DMS153 (cell line): ENCODE data around the gene CD247.

Experiments used
- DNase-seq: peaks from one replicate; lab custom pipeline; 2025; lab: John Stamatoyannopoulos, UW

CD247 gene

DNA sequence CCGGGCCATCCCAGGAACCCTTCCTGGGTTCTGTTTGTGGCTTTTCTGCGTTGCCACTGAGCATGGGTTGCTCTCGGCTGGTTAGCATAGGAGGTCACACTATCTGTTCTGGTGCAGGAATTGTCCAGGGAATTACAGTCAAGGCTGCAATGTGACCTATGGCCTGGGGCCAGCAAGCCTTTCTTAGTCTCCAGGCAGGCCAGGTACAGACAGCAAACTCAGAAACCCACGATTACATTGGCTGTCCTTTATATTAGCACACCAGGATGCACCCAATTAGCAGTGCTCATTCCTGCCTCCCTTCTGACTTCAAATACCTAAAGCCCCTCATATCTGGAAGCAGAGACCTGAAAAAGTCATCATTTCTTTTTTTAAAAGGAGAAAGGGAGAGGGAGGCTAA, 55.2 kb downstream of the CD247 start:
- no peak for DNase-seq

DNA sequence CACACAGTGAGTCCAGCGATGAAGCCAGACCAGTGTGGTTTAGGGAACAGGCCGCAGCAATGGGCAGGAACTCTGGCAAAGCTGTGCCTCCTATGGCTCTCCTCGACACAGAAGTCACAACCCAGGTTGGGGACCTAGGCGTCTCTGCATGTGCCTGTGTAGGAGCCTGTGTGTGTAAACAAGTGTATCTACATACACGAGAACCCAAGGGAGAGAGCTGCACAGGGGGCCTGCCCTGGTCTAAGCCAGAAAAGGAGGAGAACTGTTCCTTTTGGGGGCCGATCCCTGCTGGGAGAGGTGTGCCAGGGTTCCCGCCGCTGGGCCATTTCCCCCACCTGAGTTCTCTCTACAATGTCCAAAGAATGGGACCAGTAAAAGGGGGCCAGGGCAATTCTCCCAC, 56.0 kb downstream of the CD247 start:
- DNase-seq: no peak

DNA sequence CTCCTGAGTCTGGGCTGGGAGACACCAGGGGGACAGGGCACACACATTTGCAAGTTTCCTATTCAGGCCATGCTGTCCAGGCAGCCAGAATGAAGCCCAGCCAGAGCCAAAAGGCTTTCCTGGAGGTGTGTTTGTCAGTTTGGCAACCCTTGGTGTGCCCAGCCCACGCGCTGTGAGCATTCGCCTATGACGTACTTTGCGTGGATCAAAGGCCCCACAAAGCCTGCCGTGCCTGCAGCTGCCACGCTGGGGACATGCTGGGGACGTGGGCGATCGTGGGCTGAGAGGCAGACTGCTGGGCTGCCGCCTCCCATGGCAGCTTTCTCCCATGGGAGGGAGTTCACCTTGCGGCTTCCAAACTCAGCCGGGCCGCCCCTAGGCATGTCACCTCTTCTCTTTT, 57.5 kb downstream of the CD247 start:
- DNase-seq: no peak

DNA sequence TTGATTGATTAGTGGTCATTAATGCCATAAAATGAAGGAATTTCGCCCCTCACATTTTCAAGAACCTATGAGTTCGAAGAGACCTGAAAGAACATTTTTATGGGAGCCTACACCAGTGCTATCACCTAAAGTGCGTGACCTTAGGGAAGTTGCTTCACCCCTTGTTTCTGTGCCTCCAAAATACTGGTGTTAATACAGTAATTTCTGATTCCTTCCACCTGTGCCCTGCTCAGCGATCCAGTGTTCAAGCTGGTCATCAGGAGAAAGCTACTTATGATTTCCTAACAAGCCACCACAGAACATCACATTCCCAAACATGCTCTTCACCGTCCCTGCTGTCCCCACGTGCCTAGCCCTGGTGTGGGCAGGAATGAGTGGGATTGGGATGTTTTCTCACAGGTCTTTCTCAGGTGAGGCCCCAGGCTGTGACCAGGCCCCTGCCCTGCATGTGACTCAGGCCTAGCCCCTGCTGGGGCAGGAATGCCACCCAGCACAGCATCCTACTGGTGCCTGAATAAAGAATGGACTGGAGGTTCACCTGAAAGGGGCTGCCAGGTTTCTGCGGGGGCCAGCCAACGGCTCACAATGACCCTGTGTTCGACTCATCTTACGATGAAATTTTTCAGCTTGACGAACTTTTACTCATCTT, 60.3 kb downstream of the CD247 start:
- DNase-seq: no peak

DNA sequence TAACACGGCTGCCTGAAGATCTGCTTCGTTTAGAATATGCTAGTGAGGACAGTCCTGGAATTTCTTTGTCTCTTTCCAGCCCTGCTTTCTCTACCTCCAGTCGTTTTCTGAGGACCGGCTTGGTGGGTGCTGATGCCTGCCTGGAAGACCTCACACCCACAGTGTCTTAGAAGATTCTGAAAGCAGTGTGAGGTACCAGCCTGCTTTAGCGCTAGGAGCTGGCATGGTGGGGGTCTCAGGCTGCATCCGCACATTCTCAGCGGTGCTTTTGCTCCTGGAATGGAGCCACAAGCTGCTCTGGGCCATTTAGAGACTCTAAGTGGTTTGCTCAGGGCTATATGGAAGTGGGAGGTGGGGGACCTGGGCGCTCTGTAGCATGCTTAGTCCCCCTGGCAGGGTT, 61.4 kb downstream of the CD247 start:
- no peak for DNase-seq

DNA sequence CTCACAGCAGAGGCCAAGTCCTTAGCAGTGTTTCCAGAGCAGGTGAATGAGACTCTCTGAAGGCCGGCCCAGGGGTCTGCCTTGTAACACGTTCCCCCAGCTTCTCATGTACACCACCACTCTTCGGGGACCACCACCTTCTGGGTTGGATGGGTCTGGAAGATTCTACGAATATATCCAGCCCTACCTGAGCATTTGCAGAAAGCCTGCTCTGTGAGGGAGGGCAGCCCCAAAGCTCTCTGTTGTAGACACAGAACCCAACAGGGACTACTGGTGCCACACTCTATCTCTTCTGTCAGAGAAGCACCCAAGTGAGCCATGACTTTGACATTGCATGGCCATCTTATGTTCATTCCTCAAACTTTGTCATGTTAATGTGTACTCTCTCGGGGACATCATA, 61.8 kb downstream of the CD247 start:
- DNase-seq: no peak

DNA sequence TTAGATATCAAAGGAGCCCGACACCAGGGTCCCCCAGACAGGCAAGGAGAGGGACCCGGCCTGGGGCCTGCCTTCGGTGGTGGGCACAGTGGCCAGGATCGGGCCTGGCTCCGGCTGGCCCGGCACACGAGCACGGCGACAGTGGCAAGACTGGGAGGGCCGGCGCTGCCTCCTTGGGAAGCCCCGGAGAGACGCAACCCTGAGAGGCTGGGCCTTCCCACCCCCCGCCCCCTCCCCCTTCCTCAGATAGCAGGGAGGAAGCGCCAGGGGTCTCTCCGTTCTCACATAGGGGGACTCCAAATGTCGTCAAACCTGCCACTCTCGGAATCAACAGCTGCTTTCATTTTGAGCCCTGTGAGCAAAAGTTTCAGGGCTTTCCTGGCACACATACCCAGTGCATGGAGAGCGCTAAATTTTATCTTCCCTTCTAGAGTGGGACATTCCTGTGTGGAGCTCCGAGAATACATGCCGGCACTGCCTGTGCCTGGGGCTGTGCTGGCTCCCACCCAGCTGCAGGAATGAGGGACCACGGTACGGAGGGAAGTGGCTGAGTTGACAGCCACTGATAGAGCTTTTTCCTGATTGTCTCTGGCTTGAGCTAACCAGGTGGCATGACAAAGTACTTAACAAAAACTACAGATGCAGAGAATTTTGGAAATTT, 62.4 kb downstream of the CD247 start:
- DNase-seq: no peak

DNA sequence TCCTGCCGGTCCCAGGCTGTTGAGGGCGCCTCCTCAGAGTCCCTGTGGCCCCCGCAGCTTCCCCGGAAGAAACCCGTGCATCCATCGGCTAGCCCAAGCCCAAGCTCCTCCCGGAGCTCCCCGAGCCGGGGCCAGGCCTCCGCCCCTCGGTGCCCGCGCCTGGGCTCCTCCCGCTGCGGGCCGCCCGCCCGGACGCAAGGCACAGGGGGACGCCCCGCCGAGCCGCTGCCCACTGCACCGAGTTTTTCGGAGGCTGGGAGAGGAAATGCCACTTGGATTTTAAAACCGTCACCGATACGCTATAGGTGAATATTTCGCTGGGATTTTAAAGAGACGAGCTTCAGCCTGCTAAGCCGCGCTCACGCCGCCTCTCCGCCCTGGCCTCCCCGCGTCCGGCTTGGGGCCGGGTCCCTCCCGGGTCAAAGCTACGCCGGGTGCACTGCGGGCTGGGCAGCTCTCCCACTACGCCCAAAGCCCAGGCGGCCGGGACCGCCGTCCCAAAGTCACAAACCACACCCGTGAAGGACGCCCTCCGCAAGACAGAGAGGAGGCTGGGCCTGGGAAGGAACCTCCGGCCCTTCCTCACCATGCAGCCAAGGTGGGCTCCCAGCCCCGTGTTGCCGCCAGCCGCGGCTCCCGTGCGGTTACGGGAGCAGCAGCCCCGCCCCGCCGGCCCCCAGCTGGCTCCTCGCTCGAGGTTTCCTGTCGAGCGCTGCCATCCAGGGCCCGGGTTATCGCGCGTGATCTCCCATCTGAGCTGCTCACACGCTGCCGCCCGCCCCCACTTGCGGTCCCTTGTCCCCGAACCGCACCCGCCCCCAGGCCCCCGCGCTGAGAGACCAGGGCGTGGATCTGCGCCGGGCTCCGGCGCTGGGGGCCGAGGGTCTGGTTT, 63.2 kb downstream of the CD247 start:
- peak; percentile 22 for DNase-seq

DNA sequence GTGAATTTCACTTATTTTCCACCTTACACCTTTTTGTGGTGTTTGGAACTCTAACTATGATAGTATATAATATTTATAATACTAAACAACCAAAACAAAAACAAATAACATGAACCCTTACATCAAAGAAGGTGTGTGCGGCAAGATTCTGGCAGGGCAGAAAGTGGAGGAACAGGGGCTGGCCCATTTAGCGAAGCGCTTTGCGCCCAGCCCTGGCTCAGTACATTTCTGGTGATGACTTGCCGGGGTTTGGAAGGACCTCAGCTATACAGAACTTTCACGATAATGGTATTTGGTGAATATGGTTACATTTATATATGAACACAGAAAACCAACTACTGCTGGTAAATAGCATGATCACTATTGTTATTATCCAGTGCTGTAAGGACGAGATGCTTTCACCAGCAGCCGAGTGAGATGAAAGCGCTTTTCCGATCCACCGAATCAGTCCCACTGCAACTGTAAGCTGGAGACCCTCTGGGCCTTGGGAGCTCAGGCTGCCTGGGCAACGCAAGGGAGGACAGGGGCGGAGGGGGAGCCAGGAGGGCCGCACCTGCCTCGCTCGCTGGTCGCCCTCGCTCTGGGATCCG, 63.9 kb downstream of the CD247 start:
- no peak for DNase-seq

DNA sequence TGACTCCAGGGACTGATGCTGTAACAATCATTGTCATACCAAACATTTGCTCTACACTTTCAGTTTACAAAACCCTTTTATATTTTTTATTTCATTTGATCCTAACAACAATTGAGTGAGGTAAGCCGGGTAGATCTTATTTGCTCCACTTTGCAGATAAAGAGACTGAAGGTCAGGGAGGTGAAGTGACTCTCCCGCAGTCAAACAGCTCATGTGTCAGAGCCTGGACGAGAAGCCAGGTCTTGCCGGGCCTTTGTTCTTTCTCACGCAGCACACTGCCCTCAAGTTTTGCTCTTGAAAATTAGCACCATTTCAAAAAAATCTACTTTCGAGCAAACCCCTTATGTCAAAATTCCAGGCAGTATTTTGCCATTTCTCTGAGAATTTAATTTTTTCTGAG, 65.2 kb downstream of the CD247 start:
- DNase-seq: no peak

DNA sequence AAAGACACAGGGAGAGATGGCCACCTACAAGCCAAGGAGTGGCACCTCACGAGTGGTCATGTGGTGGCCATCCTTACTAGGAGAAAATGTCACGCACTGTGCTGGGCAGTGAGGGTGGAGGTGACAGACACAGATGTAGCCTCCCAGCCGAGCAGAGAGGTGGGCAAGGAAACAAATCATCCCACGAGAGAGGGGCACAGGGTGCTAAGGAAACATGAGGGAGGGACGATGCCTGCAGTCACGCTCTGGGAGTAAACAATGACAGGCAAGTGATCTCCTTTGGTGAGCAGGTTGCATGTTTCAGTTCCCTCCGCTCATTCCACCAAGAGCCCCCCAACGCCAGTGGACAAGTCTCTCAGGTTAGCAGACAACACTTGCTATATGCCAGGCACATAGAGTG, 65.8 kb downstream of the CD247 start:
- no peak for DNase-seq

DNA sequence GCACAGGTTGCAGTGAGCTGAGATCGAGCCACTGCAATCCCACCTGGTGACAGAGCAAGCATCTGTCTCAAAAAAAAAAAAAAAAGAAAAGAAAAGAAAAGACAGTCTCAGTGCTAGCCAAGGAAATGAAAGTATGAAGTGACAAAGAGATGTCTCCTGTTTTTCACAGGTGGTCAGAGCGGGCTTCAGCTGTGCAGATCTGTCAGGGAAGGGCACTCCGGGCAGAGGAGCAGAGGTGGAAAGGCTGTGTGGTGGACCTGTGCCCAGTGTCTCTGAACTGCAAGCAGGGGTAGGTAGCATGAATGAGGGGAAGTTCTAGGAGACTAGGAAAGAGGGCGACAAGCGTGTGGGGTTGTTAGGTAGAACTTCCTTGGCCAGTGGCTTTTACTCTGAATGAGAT, 67.5 kb downstream of the CD247 start:
- DNase-seq: no peak

DNA sequence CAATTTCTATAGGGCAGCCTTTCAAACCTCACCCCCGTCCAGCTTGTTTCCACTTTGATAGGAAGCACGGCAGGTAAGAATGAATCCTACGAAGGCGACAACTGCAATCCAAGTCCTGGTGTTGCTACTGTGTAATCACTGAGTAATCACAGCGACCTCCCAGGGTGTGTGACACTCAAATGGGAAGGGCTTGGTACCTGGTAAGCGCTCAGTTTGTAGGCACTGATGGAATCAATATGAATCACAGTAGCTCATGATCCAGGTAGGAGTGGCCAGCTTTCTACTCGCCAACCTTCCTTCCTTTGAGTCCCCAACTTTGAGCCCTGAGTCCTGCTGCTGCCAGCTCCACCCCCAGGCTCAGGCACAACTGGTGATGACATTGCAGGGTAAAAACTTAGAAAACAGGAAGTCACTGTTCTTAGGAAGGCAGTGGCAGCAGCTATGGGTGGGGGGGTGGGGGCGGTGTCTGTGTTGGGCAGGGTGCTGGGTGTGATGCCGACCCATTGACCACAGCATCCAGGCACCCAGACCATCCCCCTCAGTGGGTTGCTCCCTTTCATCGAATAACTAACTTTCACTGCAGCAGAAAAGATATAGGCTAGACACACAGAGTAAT, 70.7 kb downstream of the CD247 start:
- no peak for DNase-seq

DNA sequence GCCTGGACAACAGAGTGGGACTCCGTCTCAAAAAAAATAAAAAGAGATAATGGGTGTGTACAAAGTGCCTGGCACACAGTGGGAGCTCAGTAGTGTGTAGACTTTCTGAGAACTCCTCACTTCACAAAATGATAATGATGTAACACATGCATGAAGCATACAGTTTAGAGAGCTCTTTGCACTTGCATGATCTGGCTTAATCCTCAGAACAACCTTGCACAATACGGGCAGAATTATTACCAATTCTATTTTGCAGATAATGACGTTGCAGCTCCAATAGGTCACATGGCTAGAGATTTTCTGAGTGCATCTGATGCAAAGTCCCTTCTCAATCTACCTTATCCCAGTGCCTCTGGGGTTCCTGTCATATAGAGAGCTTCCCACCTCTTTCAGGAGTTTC, 71.4 kb downstream of the CD247 start:
- no peak for DNase-seq

DNA sequence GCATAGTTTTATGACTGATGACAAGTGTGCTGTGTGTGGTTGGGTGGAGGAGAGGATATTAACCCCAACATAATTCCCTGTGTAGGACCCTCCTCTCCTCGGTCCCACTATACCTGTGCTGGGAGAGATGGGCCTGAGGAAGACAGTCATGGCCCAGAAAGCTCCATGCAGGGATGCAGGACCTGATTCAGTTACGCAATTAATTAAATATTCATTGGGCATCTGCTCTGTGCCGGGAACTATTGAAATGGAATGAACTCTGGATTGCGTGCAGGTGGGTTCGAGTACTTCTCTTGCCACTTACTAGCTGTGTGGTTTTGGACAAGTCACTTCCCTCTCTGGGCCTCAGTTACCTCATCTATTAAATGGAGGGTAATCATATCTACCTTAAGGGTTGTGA, 74.6 kb downstream of the CD247 start:
- DNase-seq: no peak

DNA sequence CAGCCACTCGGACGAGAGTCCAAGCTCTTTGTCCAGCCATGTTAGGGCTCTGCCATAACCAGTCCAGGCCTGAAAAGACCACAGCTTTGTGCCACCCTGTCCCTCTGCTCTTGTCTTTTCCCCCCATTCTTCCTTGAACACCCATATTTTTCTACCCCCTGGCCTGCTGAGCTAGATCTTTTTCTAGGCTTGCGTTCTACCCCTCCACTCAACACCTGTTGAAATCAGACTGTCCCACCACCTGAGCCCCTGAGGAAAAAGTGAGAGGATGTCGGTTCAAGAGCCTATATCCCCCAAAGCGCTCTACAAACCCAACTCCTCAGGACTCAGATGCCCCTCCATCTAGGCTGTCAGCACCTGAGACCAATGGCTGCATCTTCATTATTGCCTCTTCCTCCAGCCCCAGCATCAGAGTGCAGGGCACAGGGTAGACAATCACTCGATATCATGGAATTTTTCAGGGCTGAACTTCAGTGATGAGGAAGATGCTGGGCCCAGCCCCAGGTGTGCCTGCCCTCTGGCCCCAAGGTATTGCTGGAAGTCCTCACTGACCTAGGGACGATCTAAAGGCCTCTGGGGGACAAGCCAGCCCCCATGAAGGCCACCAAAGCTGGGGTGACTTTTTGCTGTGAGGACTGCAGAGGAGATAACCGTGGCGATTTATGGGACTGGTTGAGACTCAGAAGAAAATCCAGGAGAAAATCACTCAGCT, 75.3 kb downstream of the CD247 start:
- DNase-seq: no peak

DNA sequence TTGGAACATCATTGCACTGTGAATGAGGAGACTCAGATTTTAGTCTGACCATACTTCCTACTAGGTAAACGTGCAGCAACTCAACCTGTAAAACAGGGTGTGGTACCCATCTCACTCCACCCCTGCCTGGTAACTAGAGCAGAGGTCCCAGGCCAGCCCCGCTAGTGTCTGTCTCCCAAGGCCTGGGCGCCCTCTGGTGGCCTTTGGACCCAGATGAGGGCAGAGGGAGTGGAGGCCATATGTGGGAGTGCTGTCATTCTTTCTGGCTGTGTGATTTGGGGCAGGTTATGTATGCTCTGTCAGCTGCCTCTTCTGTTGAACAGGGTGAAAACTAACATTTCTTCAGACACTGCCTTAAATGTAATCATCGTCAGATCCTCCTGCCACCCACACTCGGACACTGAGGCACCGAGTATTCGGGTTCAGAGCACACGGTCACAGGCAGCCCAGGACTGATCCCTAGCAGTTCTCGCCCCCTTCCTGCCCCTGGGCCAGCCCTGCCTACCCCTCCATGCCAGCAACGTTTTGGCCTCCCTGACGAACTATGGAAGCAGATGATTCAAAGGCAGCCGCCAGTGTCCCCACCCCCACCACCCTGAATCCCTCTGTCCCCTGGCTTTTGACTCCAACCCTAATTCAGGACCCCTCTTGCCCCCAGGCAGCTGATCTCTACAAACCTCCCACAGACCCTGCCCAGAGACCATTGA, 76.0 kb downstream of the CD247 start:
- peak; percentile 70 for DNase-seq

DNA sequence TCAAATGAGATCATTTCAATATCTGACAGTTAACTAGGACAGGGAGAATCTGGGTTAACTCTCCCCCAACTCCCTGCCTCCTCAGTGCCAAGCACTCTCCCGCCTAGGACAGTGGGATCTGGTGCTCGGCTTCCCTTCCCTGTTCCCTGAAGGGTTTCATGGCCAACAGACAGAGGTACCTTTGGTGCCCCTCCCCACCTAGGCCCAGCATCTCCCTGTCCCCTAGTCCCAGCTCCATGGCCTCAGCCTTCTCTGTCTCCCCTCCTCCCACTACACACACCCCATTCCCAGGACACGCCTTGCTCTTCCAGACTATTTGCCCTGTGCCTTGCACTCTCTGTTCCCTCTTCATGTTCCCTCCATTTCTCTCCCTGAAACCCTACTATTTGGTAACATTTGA, 77.1 kb downstream of the CD247 start:
- DNase-seq: no peak

DNA sequence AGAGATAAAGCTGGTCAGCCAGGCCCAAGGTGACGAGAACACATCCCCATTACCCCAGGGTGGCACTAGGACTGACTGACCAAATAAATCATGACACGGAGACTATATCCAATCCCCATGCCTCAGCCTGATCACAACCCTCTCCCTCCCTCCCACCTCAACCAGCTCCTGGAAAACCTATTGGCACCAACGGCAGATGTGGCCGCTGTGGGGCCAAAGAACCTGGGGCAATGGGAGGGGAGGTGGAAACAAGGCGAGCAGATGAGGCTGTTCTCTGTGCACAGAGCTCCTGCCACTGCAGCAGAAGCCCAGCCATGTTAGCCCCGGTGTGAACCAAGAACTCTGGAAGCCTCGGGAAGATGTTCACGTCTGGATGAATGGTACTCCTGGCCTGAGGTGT, 77.6 kb downstream of the CD247 start:
- DNase-seq: no peak

DNA sequence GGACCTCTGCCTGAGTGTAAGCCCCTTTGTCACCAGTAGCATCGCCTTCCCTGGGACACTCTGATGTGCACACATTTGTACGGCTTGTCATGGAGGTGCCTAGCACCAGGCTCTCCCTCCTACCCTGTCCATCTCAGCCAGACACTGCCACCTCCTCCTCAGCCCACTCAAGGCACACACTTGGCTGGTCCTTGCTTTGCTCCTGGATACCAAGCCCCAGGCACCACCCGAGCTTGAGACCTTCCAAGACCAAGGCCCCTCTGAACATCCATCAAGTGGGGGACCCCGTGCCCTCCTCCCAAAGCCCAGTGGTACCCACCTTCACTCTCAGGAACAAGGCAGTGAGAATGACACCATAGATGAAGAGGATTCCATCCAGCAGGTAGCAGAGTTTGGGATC, 78.0 kb downstream of the CD247 start:
- no peak for DNase-seq
